Activated T-cell treated with anti-CD3 and anti-CD28 coated beads, Interleukin-2, amount 50 U/mL, for 4 hours (primary cell): ENCODE measurements around the gene IMPDH1. TPM values are rescaled to one million over a fixed set of nuclear protein-coding genes. Genes with fewer than 3 reads are reported as not detected.
A peak's percentile ranks its signal among the peaks of the same experiment; 100 is the strongest.

Experiments
- ATAC-seq, 2 donors: fragments of 200-7000 bp; cut with Tn5 transposase; one replicate each; pipeline ENCODE4 v1.10.0; 2021
- DNase-seq: peaks from one replicate; pipeline ENCODE4 v3.0.0-alpha.2; 2020
- H3K27me3 Mint-ChIP-seq: one replicate; pipeline ENCODE4 v1.8.0; 2021; ENCODE audit warnings: low read depth, mixed read lengths
- H3K36me3 Mint-ChIP-seq: one replicate; pipeline ENCODE4 v1.8.0; 2022; ENCODE audit warnings: mixed read lengths; ENCODE audit not compliant: insufficient read depth
- H3K4me1 Mint-ChIP-seq: one replicate; pipeline ENCODE4 v1.8.0; 2021; ENCODE audit warnings: low read depth, mixed read lengths
- H3K4me3 Mint-ChIP-seq: one replicate; pipeline ENCODE4 v1.8.0; 2021; ENCODE audit warnings: mild to moderate bottlenecking, moderate library complexity, mixed read lengths
- H3K9me3 Mint-ChIP-seq: one replicate; pipeline ENCODE4 v1.8.0; 2021; ENCODE audit warnings: mixed read lengths
- total RNA-seq, 3 donors: library from RNA; stranded (reverse); gene quantifications; one replicate each; pipeline ENCODE4 v1.2.1, GENCODE V29; 2021

Gene IMPDH1
- total RNA-seq, 3 donors from 2014 or later, result 88.4 to 110 (median 109) TPM

DNA sequence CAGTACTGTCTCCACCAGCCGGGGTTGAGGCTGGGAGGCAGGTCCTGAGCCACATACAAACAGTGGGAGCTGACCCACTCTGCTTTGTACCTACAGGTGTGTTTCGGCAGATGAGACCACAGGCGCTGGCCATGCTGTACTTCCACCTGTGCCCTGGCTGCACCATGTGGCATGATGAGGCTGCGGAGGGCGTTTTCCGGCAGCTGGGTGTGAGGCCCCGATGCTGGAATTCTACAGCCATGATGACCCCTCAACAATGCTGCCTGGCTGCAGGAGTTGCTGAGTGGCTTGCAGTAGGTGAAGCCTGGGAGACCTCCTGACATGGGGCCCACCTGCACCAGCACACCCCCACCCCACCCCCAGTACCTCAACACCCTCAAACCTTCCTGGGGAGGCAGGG, 18.0 kb downstream of the IMPDH1 start:
- DNase-seq (no peak), ATAC-seq (no peak)
- Mint-ChIP-seq H3K9me3 (no peaks in the 10 kb centered on the region), H3K27me3 (no peaks in the 10 kb centered on the region), H3K4me1 (no peaks in the 10 kb centered on the region), H3K4me3 (no peak overlapping the region), H3K36me3 (peaks cover 4% of the 10 kb centered on the region)

DNA sequence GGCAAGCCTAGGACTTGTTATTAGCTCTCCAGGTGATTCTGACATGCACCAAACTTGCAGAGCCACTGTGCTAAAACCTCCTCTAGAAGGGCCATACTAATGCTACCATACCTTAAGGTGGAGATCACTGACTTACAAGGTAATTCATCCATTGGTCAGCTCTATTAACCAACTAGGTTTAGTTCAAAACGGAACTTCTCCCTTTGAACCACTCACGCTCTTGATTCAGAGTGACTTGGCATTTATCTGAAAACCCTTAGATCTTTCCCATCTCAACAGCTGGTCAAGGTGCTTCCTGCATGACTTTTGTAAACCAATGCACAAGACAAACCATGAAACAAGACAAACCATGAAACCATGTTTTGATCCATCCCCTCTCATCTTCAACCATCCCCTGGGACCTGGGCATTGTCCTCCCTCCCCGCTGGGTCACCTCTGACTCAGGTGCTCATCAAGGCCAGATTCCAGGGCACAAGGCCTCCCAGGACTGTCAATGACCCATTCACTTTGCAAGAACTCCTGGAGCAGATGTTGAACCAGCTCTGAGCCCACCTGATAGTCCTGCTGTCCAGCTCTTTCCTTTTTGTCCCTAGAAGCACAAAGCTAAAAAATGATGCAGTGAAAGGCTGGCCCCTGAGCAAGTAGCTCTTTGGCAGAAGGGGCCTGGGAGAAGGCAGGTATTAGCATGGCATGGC, 18.8 kb downstream of the IMPDH1 start:
- DNase-seq (no peak), ATAC-seq (no peak)
- Mint-ChIP-seq H3K9me3 (no peaks in the 10 kb centered on the region), H3K4me3 (no peak overlapping the region), H3K36me3 (no peaks in the 10 kb centered on the region), H3K4me1 (no peaks in the 10 kb centered on the region), H3K27me3 (no peaks in the 10 kb centered on the region)

DNA sequence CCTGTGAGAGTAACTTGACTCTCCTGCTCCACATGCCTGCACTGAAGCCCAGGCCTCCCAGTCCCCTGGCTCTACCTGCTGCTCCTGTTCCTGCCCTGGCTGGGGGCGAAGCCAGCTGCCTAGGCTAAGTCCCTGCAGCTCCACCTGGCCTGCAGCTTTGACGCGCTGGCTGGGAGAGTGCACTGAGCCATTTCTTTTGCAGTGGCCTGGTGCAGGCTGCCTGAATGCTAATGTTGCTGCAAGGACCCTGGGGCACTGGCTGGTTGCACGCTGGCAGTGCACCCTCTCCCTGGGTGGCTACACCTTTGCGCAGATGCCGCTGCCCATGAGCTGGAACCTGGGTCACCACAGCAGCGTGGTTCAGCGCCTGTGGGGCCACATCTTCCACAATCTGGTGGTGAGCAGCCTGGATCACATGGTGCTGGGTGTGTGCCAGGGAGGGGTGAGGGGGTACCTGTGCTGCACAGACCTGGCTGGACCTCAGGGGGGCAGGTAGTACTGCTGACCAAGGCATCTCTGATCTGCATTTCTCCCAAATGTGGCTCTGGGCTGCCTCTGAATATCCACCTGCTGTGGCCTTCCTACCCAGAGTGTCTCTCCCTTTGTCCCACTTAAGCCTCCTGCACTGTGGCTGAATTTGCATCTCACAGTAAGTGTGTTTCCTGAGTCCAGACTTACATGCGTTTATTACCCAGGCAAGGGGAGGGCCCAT, 20.0 kb downstream of the IMPDH1 start:
- DNase-seq, result no peak
- H3K27me3 Mint-ChIP-seq, result no peaks in the 10 kb centered on the region
- no peaks in the 10 kb centered on the region for H3K9me3 Mint-ChIP-seq
- H3K4me1 Mint-ChIP-seq, result no peaks in the 10 kb centered on the region
- no peak for ATAC-seq
- no peak overlapping the region for H3K4me3 Mint-ChIP-seq
- no peaks in the 10 kb centered on the region for H3K36me3 Mint-ChIP-seq

DNA sequence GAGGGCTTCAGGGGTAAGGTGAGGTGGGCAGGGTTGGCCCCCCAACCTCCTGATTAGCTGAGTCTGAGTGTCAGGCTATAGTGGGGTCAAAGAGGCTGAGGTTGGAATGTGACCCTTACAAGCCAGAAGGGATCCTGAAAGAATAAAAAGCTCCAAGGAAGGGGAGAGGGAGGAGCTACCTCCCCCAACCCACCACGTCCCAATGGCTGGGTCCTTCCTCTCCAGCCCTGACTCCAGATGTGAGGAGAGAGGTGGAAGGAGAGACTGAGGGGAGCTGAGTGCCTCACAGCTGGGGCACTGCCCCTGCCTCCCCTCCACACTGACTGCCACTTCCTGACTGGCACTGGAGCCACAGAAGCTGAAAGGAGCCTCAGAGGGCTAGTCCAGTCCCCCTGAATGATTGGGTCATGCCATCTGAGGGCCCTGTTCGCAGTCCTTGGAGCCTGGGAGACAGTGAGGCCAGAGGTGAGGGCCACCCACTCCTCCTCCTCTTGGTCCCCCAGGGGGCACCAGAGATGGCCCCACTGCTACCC, 20.6 kb downstream of the IMPDH1 start:
- no peaks in the 10 kb centered on the region for H3K36me3 Mint-ChIP-seq
- no peak overlapping the region for H3K4me3 Mint-ChIP-seq
- DNase-seq, result no peak
- H3K4me1 Mint-ChIP-seq, result no peaks in the 10 kb centered on the region
- H3K27me3 Mint-ChIP-seq, result no peaks in the 10 kb centered on the region
- no peak for ATAC-seq
- H3K9me3 Mint-ChIP-seq, result no peaks in the 10 kb centered on the region

DNA sequence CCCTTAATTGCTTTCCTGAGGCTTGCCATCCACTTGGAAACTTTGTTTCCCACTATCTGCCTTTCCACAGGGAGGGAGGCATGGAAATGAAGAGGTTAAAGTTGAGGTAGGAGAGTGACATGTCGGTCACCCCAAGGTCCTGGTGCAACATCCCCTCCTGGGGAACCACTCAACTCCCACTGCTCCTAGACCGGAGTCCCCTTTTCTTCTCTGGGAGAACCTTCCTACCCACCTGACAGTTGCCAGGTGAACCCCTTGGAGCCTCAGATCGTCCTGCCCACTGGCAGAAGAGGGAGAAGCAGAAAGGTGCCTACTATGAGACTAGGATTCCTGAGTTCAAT, 21.7 kb downstream of the IMPDH1 start:
- Mint-ChIP-seq H3K36me3 (no peaks in the 10 kb centered on the region), H3K9me3 (no peaks in the 10 kb centered on the region), H3K27me3 (no peaks in the 10 kb centered on the region), H3K4me3 (no peak overlapping the region), H3K4me1 (no peaks in the 10 kb centered on the region)
- ATAC-seq (no peak), DNase-seq (no peak)

DNA sequence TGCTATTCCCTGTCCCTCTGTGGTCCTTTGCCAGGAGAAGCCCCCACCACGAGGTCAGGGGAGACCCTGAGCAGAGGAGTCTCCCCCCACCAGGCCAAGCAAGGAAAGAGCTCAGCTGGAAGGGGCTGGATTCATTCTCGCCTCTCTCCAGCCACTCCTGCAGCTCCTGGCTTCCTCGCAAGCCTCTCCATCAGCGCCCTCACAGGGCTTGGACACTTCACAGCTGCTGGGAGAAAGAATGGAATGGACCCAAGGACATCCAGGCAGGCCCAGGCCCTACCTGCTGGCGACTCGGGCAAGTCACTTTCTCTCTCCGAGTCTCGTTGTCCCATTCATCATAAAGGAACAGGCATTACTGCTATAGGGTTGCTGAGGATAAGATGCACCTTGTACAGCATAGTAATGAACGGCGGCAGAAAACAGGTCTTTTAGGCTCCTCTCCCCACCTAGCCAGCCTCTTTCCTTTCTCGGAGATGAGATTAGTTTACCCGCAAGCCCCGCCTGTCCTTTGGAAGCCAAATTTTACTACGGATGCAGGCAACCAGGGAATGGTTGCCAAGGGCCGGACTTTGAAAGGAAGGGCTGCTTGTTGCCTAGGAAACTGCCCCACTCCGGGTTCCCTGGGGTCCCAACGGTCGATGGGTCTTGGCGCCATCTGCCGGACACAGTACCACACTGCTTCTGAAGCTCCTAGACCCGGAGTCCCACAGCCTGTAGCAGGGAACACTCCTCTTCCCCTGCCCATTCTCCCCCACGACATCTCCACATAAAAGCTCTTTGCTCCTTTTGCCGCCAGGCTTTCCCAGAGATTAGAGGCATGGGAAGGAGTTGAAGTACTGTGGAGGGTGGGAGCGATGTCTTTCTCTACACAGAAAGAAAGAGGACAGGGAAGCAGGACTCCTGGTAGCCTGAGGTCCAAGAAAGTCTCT, 22.3 kb downstream of the IMPDH1 start:
- H3K27me3 Mint-ChIP-seq, result no peaks in the 10 kb centered on the region
- no peaks in the 10 kb centered on the region for H3K36me3 Mint-ChIP-seq
- no peaks in the 10 kb centered on the region for H3K9me3 Mint-ChIP-seq
- H3K4me3 Mint-ChIP-seq, result no peak overlapping the region
- peak; percentile 64 for DNase-seq
- ATAC-seq, result peak; percentile 76 to 84
- no peaks in the 10 kb centered on the region for H3K4me1 Mint-ChIP-seq

DNA sequence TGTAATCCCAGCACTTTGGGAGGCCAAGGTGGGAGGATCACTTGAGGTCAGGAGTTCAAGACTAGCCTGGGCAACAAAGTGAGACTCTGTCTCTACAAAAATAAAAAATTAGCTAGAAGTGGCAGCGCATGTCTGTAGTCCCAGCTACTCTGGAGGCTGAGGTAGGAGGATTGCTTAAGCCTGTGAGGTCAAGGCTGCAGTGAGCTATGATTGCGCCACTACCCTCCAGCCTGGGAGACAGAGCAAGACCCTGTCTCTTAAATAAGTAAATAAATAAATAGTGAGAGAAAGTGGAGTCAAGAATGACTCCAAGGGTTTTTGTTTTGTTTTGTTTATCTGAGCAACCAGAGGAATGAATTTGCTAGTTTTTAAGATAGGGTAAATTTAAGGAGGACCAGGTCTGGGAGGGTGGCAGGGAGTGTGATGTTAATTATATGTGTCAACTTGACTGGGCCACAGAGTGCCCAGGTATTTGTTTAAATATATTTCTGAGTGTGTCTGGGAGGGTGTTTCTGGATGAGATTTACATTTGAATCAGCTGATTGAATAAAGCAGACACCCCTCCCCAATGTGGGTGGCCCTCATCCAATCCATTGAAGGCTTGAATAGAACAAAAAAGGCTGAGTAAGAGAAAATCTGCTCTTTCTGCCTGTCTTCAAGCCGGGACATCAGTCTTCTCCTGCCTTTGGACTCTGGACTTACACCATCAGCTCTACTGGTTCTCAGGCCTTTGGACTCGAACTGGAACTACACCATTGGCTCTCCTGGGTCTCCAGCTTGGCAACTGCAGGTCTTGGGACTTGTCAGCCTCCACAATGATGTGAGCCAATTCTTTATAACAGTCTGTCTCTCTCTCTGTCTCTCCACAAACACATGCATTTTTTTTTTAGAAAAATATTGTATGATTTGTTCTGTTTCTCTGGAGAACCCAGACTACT, 23.5 kb downstream of the IMPDH1 start:
- Mint-ChIP-seq H3K9me3 (no peaks in the 10 kb centered on the region), H3K4me1 (no peaks in the 10 kb centered on the region), H3K36me3 (no peaks in the 10 kb centered on the region), H3K4me3 (no peak overlapping the region), H3K27me3 (no peaks in the 10 kb centered on the region)
- ATAC-seq (no peak), DNase-seq (no peak)

DNA sequence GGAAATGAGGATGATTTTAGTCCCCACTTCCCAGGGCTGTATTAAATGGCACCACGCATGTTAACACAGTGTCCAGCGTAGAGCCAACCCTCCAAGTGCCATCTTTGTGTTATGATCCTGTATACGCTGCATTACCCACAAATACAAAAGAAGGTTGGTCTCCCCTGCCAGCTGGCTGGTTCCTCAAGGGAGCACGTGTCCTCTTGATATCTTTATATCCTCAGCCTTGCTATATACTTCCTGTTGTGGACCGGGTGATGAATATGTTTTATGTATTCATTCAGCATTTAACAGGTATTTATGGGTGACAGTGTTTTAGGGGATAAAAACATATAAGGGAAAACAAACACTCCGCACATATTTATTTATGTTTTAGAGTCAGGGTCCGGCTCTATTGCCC, 25.1 kb downstream of the IMPDH1 start:
- H3K4me3 Mint-ChIP-seq, result no peak overlapping the region
- no peaks in the 10 kb centered on the region for H3K9me3 Mint-ChIP-seq
- H3K27me3 Mint-ChIP-seq, result no peaks in the 10 kb centered on the region
- no peaks in the 10 kb centered on the region for H3K4me1 Mint-ChIP-seq
- ATAC-seq, result no peak
- no peak for DNase-seq
- H3K36me3 Mint-ChIP-seq, result no peaks in the 10 kb centered on the region

DNA sequence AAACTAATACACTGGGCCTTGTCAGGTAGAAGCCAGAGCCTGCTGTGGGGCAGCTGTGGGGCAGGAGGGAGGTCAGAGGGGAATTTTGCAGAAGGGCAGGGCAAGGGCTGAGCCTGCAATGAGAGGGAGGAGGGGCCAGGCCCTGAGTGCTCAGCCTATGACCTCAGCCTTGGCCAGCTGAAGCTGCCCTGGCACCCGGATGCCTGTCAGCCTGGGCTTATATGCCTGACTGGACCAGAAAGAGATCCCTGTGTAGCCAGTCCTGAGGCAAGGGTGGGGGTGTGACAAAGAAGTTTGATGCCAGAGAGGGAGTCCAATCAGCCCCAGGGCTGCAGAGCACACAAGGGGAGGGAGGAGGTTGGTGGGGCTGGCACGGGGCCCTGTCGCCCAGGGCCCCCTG, 26.0 kb downstream of the IMPDH1 start:
- Mint-ChIP-seq H3K9me3 (no peaks in the 10 kb centered on the region), H3K27me3 (no peaks in the 10 kb centered on the region)
- no peak for ATAC-seq

DNA sequence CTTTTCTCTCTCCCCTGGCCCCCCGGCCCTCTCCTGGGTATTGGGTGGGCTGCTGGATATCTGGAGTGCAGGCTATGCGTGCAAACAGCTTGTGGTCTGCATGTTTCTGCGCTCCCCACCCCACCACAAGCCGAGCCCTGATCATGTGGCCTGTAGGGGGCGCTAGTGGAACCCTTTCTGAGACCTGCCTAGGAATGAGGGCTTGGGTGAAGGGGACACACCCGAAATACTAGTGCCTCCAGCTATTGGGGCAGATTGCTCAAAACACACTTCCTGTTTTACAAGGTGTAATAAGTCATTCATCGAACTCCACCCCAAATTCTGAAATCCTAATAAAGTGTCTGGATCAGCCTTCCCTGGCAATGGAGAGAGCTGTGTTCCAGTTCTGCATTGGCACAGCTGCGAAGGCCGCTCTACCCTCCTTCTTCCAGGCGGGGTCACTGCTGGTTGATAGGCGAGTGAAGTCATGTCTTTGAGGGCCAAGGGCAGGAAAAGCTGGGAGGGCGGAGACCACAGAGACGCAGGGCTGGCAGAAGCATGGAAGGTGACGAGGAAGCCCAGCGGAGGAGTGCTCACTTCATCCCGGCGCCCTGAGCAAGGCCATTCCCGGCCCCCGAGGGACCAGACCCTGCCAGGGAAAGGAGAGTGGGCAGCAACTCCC, 28.5 kb downstream of the IMPDH1 start:
- DNase-seq (no peak), ATAC-seq (peak; percentile 51 to 63)
- no peaks in the 10 kb centered on the region for H3K36me3 Mint-ChIP-seq
- no peaks in the 10 kb centered on the region for H3K4me1 Mint-ChIP-seq
- peaks cover 3% of the 10 kb centered on the region for H3K27me3 Mint-ChIP-seq
- H3K4me3 Mint-ChIP-seq, result no peak overlapping the region
- H3K9me3 Mint-ChIP-seq, result no peaks in the 10 kb centered on the region

More for the DNA sequence above, 26.0 kb downstream of the IMPDH1 start:
- Mint-ChIP-seq H3K4me1 (no peaks in the 10 kb centered on the region), H3K4me3 (no peak overlapping the region), H3K36me3 (no peaks in the 10 kb centered on the region)
- no peak for DNase-seq

DNA sequence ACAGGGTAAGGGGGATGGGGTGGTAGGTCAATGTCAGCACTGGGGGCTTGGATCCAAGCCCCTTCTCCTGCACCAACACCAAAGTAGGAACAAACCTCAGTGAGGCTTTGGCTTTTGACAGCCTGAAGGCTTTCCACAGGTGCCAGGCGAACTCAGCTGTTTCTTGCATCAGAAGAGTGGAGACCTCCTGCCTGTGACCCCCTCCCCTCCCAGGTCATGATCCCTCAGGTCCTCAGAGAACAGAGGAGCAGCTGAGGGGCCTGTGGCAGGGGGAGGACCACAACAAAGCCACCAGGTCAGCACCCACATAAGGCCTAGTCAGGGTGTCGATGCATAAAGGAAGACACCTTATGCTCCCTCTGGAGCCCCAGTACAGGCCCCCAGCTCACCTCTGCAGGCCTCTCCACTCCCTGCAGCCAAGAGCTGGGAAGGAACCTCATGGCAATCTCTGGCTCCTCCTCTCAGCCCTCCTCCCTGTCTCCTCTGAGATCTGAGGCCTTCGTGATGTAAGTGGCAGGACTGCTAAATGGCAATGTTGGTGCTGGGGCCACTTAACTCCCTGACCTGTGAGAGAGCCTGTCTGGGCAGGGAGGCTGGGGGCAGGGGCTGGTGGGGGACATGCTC, 29.2 kb downstream of the IMPDH1 start:
- ATAC-seq (no peak), DNase-seq (no peak)
- no peaks in the 10 kb centered on the region for H3K9me3 Mint-ChIP-seq
- H3K4me3 Mint-ChIP-seq, result no peak overlapping the region
- no peaks in the 10 kb centered on the region for H3K4me1 Mint-ChIP-seq
- H3K36me3 Mint-ChIP-seq, result no peaks in the 10 kb centered on the region
- H3K27me3 Mint-ChIP-seq, result peaks cover 3% of the 10 kb centered on the region

DNA sequence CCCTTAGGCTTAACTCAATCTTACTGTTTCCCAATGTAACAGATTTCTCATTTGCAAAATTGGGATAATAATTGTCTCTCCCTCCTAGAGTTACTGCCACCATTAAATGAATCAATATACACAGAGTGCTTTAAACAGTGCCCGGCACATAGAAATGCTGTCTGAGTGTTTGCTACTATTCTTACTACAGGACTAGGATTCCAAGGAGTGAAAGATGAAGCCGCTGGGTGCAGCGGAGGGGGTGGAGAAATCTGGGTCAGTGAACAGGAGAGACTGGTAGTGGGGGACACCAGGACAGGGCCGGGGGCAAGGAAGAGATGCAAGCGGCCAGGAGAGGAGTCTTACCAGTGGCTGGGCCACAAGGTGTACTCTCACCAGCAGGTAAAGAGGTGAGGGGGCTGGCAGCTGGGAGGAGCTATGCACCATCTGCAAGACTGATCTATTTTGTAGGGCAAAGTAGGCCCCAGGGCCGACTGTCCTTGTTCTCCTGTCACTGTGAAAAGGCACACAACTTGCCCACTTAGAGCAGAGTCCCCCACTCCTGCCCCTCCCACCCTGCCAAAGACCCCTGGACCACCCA, 29.8 kb downstream of the IMPDH1 start:
- Mint-ChIP-seq H3K4me1 (no peaks in the 10 kb centered on the region), H3K4me3 (no peak overlapping the region), H3K36me3 (no peaks in the 10 kb centered on the region), H3K27me3 (peaks cover 3% of the 10 kb centered on the region), H3K9me3 (no peaks in the 10 kb centered on the region)
- no peak for ATAC-seq
- DNase-seq, result no peak

DNA sequence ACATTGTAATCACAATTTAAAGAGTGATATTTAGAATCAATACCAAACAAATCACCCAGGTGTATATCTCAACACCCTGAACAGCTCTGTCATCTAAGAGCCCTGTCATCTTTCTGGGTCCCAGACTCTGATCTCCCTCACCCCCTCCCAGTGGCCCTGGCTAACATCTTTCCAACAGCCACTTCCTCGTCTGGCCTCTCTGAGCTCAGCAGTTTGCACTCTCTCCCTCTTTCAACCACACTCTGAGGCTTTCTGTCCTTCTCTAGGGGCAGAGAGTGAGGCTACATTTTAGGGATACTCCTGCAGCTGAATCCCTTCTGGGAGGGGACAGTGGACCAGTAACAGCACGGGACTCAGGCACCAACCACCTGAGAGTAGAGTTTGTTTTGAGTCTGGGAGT, 31.1 kb downstream of the IMPDH1 start:
- no peaks in the 10 kb centered on the region for H3K36me3 Mint-ChIP-seq
- H3K27me3 Mint-ChIP-seq, result peaks cover 3% of the 10 kb centered on the region
- no peaks in the 10 kb centered on the region for H3K4me1 Mint-ChIP-seq
- peaks cover 4% of the 10 kb centered on the region for H3K9me3 Mint-ChIP-seq
- no peak for ATAC-seq
- no peak for DNase-seq
- H3K4me3 Mint-ChIP-seq, result no peak overlapping the region
